Naive B cell (primary cell): ENCODE data around the gene CBY2. TPM values are rescaled to one million over a fixed set of nuclear protein-coding genes. Genes with fewer than 3 reads are reported as not detected.
A peak's percentile ranks its signal among the peaks of the same experiment; 100 is the strongest.

ENCODE experiments used
- ATAC-seq, 2 donors: fragments of 150-1000 bp; cut with Tn5 transposase; 2 replicates each; pipeline ENCODE4 v1.10.0; 2021; ENCODE audit warnings: low read depth in 2 of 2, mild to moderate bottlenecking in 2 of 2, moderate library complexity in 2 of 2
- DNase-seq: peaks from one replicate; pipeline ENCODE4 v3.0.0; 2022
- H3K27ac Mint-ChIP-seq, 6 donors: one replicate each; pipeline ENCODE4 v1.8.0; 2020 to 2022; ENCODE audit warnings: mild to moderate bottlenecking in 6 of 6, mixed read lengths in 6 of 6, moderate library complexity in 5 of 6, inconsistent platforms in 2 of 6
- H3K27me3 Mint-ChIP-seq, 3 donors: one replicate each; pipeline ENCODE4 v1.8.0; 2021 to 2022; ENCODE audit warnings: mixed read lengths in 3 of 3, mild to moderate bottlenecking in 1 of 3
- H3K36me3 Mint-ChIP-seq, 2 donors: one replicate each; pipeline ENCODE4 v1.8.0; 2020 to 2022; ENCODE audit warnings: mixed read lengths in 2 of 2, inconsistent platforms in 1 of 2, mild to moderate bottlenecking in 1 of 2
- H3K4me1 Mint-ChIP-seq, 3 donors: one replicate each; pipeline ENCODE4 v1.8.0; 2020 to 2022; ENCODE audit warnings: mixed read lengths in 3 of 3, inconsistent platforms in 1 of 3, mild to moderate bottlenecking in 1 of 3, moderate library complexity in 1 of 3
- H3K4me3 Mint-ChIP-seq, 8 donors: one replicate each; pipeline ENCODE4 v1.8.0; 2020 to 2022; ENCODE audit warnings: mild to moderate bottlenecking in 8 of 8, mixed read lengths in 8 of 8, moderate library complexity in 8 of 8, inconsistent platforms in 2 of 8
- H3K9me3 Mint-ChIP-seq, 7 donors: one replicate each; pipeline ENCODE4 v1.8.0; 2020 to 2022; ENCODE audit warnings: mixed read lengths in 7 of 7, mild to moderate bottlenecking in 5 of 7, inconsistent platforms in 2 of 7, moderate library complexity in 1 of 7
- polyA plus RNA-seq, 6 donors: library from polyadenylated mRNA; unstranded; fragments of 300-500 nt; fragmentation: Illumina TruSeq; gene quantifications; one replicate each; pipeline ENCODE4 v1.2.3, GENCODE V29; 2021; ENCODE audit warnings: low read depth in 6 of 6

Gene CBY2
- polyA plus RNA-seq, 6 donors from 2014 or later = not detected

- H3K36me3 Mint-ChIP-seq = no peaks in the 10 kb centered on the region
- H3K27ac Mint-ChIP-seq = no peak overlapping the region
- no peaks in the 10 kb centered on the region for H3K9me3 Mint-ChIP-seq
- ATAC-seq (no peak), DNase-seq (no peak)
- no peak overlapping the region for H3K4me3 Mint-ChIP-seq
- peaks cover 4 to 9% (median 6%) of the 10 kb centered on the region in 3 donors for H3K27me3 Mint-ChIP-seq
- no peaks in the 10 kb centered on the region for H3K4me1 Mint-ChIP-seq
Measured at GRCh38 chr13:45683701-45684100, 18.4 kb upstream of the CBY2 start.

- peaks cover 5 to 23% (median 9%) of the 10 kb centered on the region in 3 donors for H3K27me3 Mint-ChIP-seq
- no peak overlapping the region for H3K27ac Mint-ChIP-seq
- peaks cover 0 to 15% (median 3%) of the 10 kb centered on the region in 7 donors for H3K9me3 Mint-ChIP-seq
- ATAC-seq (no peak), DNase-seq (no peak)
- H3K4me1 Mint-ChIP-seq = no peaks in the 10 kb centered on the region
- no peaks in the 10 kb centered on the region for H3K36me3 Mint-ChIP-seq
- no peak overlapping the region for H3K4me3 Mint-ChIP-seq
Measured at GRCh38 chr13:45688577-45688976, 13.5 kb upstream of the CBY2 start.

- ATAC-seq = no peak
- H3K27ac Mint-ChIP-seq = no peak overlapping the region
Measured at GRCh38 chr13:45690636-45691035, 11.5 kb upstream of the CBY2 start.

GRCh38 chr13:45691251-45691650 is 10.9 kb upstream of the CBY2 start:
- Mint-ChIP-seq H3K9me3 (peaks cover 0 to 15% (median 3%) of the 10 kb centered on the region in 7 donors), H3K36me3 (no peaks in the 10 kb centered on the region), H3K27me3 (peaks cover 5 to 23% (median 5%) of the 10 kb centered on the region in 3 donors), H3K4me1 (no peaks in the 10 kb centered on the region), H3K27ac (no peak overlapping the region), H3K4me3 (no peak overlapping the region)
- ATAC-seq = no peak
- no peak for DNase-seq

More at GRCh38 chr13:45690636-45691035, 11.5 kb upstream of the CBY2 start:
- H3K4me3 Mint-ChIP-seq = no peak overlapping the region
- no peak for DNase-seq
- H3K27me3 Mint-ChIP-seq = peaks cover 5 to 23% (median 5%) of the 10 kb centered on the region in 3 donors
- no peaks in the 10 kb centered on the region for H3K36me3 Mint-ChIP-seq
- H3K9me3 Mint-ChIP-seq = peaks cover 0 to 15% (median 3%) of the 10 kb centered on the region in 7 donors
- H3K4me1 Mint-ChIP-seq = no peaks in the 10 kb centered on the region

- no peak overlapping the region for H3K27ac Mint-ChIP-seq
- no peaks in the 10 kb centered on the region for H3K4me1 Mint-ChIP-seq
- no peak for ATAC-seq
- peaks cover 0 to 15% (median 3%) of the 10 kb centered on the region in 7 donors for H3K9me3 Mint-ChIP-seq
- peaks cover 5 to 23% (median 5%) of the 10 kb centered on the region in 3 donors for H3K27me3 Mint-ChIP-seq
- no peak overlapping the region for H3K4me3 Mint-ChIP-seq
- H3K36me3 Mint-ChIP-seq = no peaks in the 10 kb centered on the region
- DNase-seq = no peak
Measured at GRCh38 chr13:45691667-45692066, 10.5 kb upstream of the CBY2 start.

- no peak for DNase-seq
- H3K4me1 Mint-ChIP-seq = no peaks in the 10 kb centered on the region
- H3K9me3 Mint-ChIP-seq = peaks cover 0 to 15% (median 3%) of the 10 kb centered on the region in 7 donors
- ATAC-seq = no peak
- H3K4me3 Mint-ChIP-seq = no peak overlapping the region
- H3K27ac Mint-ChIP-seq = no peak overlapping the region
- no peaks in the 10 kb centered on the region for H3K36me3 Mint-ChIP-seq
- peaks cover 5 to 16% (median 6%) of the 10 kb centered on the region in 3 donors for H3K27me3 Mint-ChIP-seq
Measured at GRCh38 chr13:45695198-45695730, 6.9 kb upstream of the CBY2 start.

- no peaks in the 10 kb centered on the region for H3K4me1 Mint-ChIP-seq
- DNase-seq (no peak), ATAC-seq (no peak)
- peaks cover 0 to 10% (median 3%) of the 10 kb centered on the region in 7 donors for H3K9me3 Mint-ChIP-seq
- no peak overlapping the region for H3K27ac Mint-ChIP-seq
- peaks cover 5 to 12% (median 9%) of the 10 kb centered on the region in 3 donors for H3K27me3 Mint-ChIP-seq
- H3K36me3 Mint-ChIP-seq = no peaks in the 10 kb centered on the region
- H3K4me3 Mint-ChIP-seq = no peak overlapping the region
Measured at GRCh38 chr13:45696610-45697226, 5.4 kb upstream of the CBY2 start.

GRCh38 chr13:45700971-45701900 is 884 bp upstream of the CBY2 start:
- Mint-ChIP-seq H3K9me3 (no peaks in the 10 kb centered on the region), H3K27ac (no peak overlapping the region)
- ATAC-seq = no peak

GRCh38 chr13:45702869-45703391 is 810 bp downstream of the CBY2 start:
- ATAC-seq (no peak), DNase-seq (no peak)
- Mint-ChIP-seq H3K9me3 (no peaks in the 10 kb centered on the region), H3K4me1 (no peaks in the 10 kb centered on the region), H3K4me3 (no peak overlapping the region), H3K36me3 (no peaks in the 10 kb centered on the region), H3K27ac (no peak overlapping the region), H3K27me3 (peaks cover 11 to 17% (median 12%) of the 10 kb centered on the region in 3 donors)

More at GRCh38 chr13:45700971-45701900, 884 bp upstream of the CBY2 start:
- H3K36me3 Mint-ChIP-seq = no peaks in the 10 kb centered on the region
- no peaks in the 10 kb centered on the region for H3K4me1 Mint-ChIP-seq
- DNase-seq = no peak
- H3K4me3 Mint-ChIP-seq = no peak overlapping the region
- peaks cover 11 to 17% (median 12%) of the 10 kb centered on the region in 3 donors for H3K27me3 Mint-ChIP-seq

- peaks cover 11 to 17% (median 12%) of the 10 kb centered on the region in 3 donors for H3K27me3 Mint-ChIP-seq
- H3K9me3 Mint-ChIP-seq = no peaks in the 10 kb centered on the region
- no peaks in the 10 kb centered on the region for H3K4me1 Mint-ChIP-seq
- peak overlapping the region in 1 of 6 donors; percentile 39 for H3K27ac Mint-ChIP-seq
- no peak overlapping the region for H3K4me3 Mint-ChIP-seq
- DNase-seq = no peak
- ATAC-seq = no peak
- H3K36me3 Mint-ChIP-seq = no peaks in the 10 kb centered on the region
Measured at GRCh38 chr13:45704211-45704739, 2.2 kb downstream of the CBY2 start.

GRCh38 chr13:45704854-45705695 is 3.0 kb downstream of the CBY2 start:
- H3K27ac Mint-ChIP-seq = no peak overlapping the region
- no peaks in the 10 kb centered on the region for H3K4me1 Mint-ChIP-seq
- H3K27me3 Mint-ChIP-seq = peaks cover 11 to 17% (median 12%) of the 10 kb centered on the region in 3 donors
- H3K4me3 Mint-ChIP-seq = no peak overlapping the region
- DNase-seq = no peak
- no peaks in the 10 kb centered on the region for H3K9me3 Mint-ChIP-seq
- H3K36me3 Mint-ChIP-seq = no peaks in the 10 kb centered on the region
- ATAC-seq = no peak

- DNase-seq = no peak
- Mint-ChIP-seq H3K27ac (peak overlapping the region in 1 of 6 donors; percentile 58), H3K4me1 (no peaks in the 10 kb centered on the region), H3K36me3 (no peaks in the 10 kb centered on the region), H3K4me3 (peak overlapping the region in 1 of 8 donors; percentile 37), H3K9me3 (no peaks in the 10 kb centered on the region), H3K27me3 (peaks cover 5 to 11% (median 8%) of the 10 kb centered on the region in 3 donors)
- ATAC-seq = no peak
Measured at GRCh38 chr13:45705918-45706317, 3.8 kb downstream of the CBY2 start.
